Gastrocnemius medialis (tissue), 4 donors: ENCODE measurements around the gene HINT3.

Source experiments
- POLR2A ChIP-seq, 2 donors: fragments of 450-650 bp; IDR thresholded peaks; one replicate each; pipeline ENCODE4 v1.6.1; 2017; ENCODE audit warnings: antibody characterized with exemption in 2 of 2, mild to moderate bottlenecking in 2 of 2, moderate library complexity in 2 of 2
- TF ChIP-seq, protein P1 (sequence below), 5 experiments: fragments of 450-650 bp in 3 of 5; fragments of 200-600 bp in 2 of 5; sonication (generic) in 2 of 5; IDR thresholded peaks in 4 of 5; conservative IDR thresholded peaks in 1 of 5; 1 replicate in 4 of 5; 2 replicates in 1 of 5; pipeline ENCODE4 v1.5.1; 2016 to 2019; ENCODE audit warnings: antibody characterized with exemption in 5 of 5, mild to moderate bottlenecking in 3 of 5, moderate library complexity in 3 of 5

DNA sequence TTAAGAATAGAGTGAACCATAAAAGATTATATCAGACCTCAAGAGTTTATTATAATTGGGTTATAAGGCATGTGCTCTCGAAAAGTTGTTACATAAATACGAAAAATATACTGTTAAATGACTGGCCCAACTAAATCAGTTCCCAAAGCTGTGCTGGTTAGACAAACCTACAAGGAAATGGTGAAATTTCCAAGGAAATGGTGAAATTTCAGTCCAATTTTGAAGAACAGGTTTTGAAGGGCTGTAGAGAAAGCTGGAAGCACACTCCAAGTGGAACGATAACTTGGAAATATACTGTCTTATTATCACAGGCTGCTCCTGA, 29.4 kb downstream of the HINT3 start:
- TF ChIP-seq, protein P1, sequence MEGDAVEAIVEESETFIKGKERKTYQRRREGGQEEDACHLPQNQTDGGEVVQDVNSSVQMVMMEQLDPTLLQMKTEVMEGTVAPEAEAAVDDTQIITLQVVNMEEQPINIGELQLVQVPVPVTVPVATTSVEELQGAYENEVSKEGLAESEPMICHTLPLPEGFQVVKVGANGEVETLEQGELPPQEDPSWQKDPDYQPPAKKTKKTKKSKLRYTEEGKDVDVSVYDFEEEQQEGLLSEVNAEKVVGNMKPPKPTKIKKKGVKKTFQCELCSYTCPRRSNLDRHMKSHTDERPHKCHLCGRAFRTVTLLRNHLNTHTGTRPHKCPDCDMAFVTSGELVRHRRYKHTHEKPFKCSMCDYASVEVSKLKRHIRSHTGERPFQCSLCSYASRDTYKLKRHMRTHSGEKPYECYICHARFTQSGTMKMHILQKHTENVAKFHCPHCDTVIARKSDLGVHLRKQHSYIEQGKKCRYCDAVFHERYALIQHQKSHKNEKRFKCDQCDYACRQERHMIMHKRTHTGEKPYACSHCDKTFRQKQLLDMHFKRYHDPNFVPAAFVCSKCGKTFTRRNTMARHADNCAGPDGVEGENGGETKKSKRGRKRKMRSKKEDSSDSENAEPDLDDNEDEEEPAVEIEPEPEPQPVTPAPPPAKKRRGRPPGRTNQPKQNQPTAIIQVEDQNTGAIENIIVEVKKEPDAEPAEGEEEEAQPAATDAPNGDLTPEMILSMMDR (IDR thresholded peaks at IDR 0.05 in 4 of 5, conservative IDR thresholded peaks at IDR 0.05 in 1 of 5) = no peak
- TF ChIP-seq POLR2A (IDR thresholded peaks at IDR 0.05) = no peak
